ENCODE results near the gene SLC35F5. TPM values are rescaled to one million over a fixed set of nuclear protein-coding genes. Genes with fewer than 3 reads are reported as not detected.

The SLC35F5 gene
- total RNA-seq, 1 experiment from 2014 or later: 14.3 TPM

DNA sequence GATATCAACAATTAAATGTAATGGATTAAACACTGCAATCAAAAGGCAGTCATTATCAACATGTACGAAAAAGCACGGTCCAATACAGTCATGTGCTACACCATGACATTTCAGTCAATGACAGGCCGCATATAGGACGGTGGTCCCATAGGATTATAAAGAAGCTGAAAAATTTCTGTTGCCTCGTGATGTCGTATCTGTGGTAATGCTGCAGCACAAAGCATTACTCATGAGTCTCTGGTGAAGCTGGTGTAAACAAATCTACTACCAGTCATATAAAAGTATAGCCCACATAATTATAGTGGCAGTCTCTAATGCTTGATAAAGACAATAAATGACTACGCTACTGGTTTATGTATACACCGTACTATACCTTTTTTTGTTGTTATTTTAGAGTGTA lies 71.0 kb downstream of the SLC35F5 start:
- Histone ChIP-seq H3K79me2 (ENCODE audit: insufficient read depth, low read length) (no peaks in the 10 kb centered on the region), H3K4me2 (ENCODE audit: low read length) (no peak overlapping the region), H3K9me2 (ENCODE audit: insufficient read depth) (no peaks in the 10 kb centered on the region), H3K4me1 (ENCODE audit: control insufficient read depth in 1 of 2, insufficient read depth in 2 of 2, low read length in 2 of 2) (no peaks in the 10 kb centered on the region), H3K36me3 (ENCODE audit: control insufficient read depth in 1 of 2, insufficient read depth in 2 of 2, low read length in 2 of 2) (no peaks in the 10 kb centered on the region), H2AFZ (ENCODE audit: low read depth, low read length, poor library complexity, severe bottlenecking) (no peak overlapping the region), H3K9ac (ENCODE audit: low read length) (no peak overlapping the region), H3K9me3 (ENCODE audit: control insufficient read depth in 1 of 2, insufficient read depth in 1 of 2, low read depth in 1 of 2, low read length in 2 of 2) (no peaks in the 10 kb centered on the region), H3K4me3 (replicated peaks in 1 of 2; ENCODE audit: low read depth in 1 of 2, low read length in 2 of 2) (no peak overlapping the region), H4K20me1 (ENCODE audit: insufficient read depth) (no peaks in the 10 kb centered on the region), H3K27ac (ENCODE audit: low read depth, low read length) (no peak overlapping the region), H3K27me3 (ENCODE audit: insufficient read depth, low read length) (no peaks in the 10 kb centered on the region)
- DNase-seq (ENCODE audit: low read depth, low spot score): no peak
- ATAC-seq: no peak
- CTCF ChIA-PET: no interaction called here
- no peak for TF ChIP-seq CBX3 (IDR thresholded peaks at IDR 0.05; ENCODE audit: low read depth)
- no peak for TF ChIP-seq EZH2 (IDR thresholded peaks at IDR 0.05)
- TF ChIP-seq SIN3A (IDR thresholded peaks at IDR 0.05; ENCODE audit: low read depth): no peak
- TF ChIP-seq RAD21 (IDR thresholded peaks at IDR 0.05; ENCODE audit: low read depth): no peak
- no peak for TF ChIP-seq JUND (IDR thresholded peaks at IDR 0.05)
- TF ChIP-seq, protein P1, sequence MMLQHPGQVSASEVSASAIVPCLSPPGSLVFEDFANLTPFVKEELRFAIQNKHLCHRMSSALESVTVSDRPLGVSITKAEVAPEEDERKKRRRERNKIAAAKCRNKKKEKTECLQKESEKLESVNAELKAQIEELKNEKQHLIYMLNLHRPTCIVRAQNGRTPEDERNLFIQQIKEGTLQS (IDR thresholded peaks at IDR 0.05): no peak
- TF ChIP-seq YY1 (IDR thresholded peaks at IDR 0.05; ENCODE audit: extremely low read depth, insufficient replicate concordance, low read depth, low read length): no peak
- no peak for TF ChIP-seq TCF7L2 (IDR thresholded peaks at IDR 0.05; ENCODE audit: borderline replicate concordance, extremely low read depth, insufficient read depth, insufficient read length)
- no peak for TF ChIP-seq ZBTB33 (IDR thresholded peaks at IDR 0.05; ENCODE audit: extremely low read depth, insufficient replicate concordance, low read length)
- TF ChIP-seq, protein P2, sequence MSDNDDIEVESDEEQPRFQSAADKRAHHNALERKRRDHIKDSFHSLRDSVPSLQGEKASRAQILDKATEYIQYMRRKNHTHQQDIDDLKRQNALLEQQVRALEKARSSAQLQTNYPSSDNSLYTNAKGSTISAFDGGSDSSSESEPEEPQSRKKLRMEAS (IDR thresholded peaks at IDR 0.05): no peak
- POLR2A ChIA-PET: no interaction called here
- RAD21 ChIA-PET (ENCODE audit: low non-redundant PET in 1 of 2, low total read pairs in 2 of 2, uncharacterized antibody in 2 of 2, unreplicated experiment in 2 of 2): no interaction called here
- BruUV-seq (replicated peaks): no TSS peak
- intact Hi-C loops (cut with micrococcal nuclease): no loop called here
